Neural crest cell (in vitro differentiated cells): ENCODE measurements around the gene GET4. TPM values are rescaled to one million over a fixed set of nuclear protein-coding genes. Genes with fewer than 3 reads are reported as not detected.

Source experiments
- DNase-seq: peaks from one replicate; pipeline ENCODE4 v3.0.0; 2021; ENCODE audit warnings: low read depth, mixed read lengths, low spot score
- H3K27ac Mint-ChIP-seq: one replicate; pipeline ENCODE4 v1.8.0; 2021; ENCODE audit warnings: mild to moderate bottlenecking, mixed read lengths; ENCODE audit not compliant: unreplicated experiment
- H3K27me3 Mint-ChIP-seq: 2 replicates; pipeline ENCODE4 v1.8.0; 2021; ENCODE audit warnings: low read depth, mild to moderate bottlenecking, mixed read lengths
- H3K36me3 Mint-ChIP-seq: 2 replicates; pipeline ENCODE4 v1.8.0; 2021; ENCODE audit warnings: low read depth, mild to moderate bottlenecking, mixed read lengths
- H3K4me1 Mint-ChIP-seq: 2 replicates; pipeline ENCODE4 v1.8.0; 2021; ENCODE audit warnings: mixed read lengths
- H3K4me3 Mint-ChIP-seq: one replicate; pipeline ENCODE4 v1.8.0; 2021; ENCODE audit warnings: mild to moderate bottlenecking, mixed read lengths
- H3K9me3 Mint-ChIP-seq: 2 replicates; pipeline ENCODE4 v1.8.0; 2021; ENCODE audit warnings: mixed read lengths
- CTCF ChIP-seq: fragments of 200-600 bp; sonication (generic); conservative IDR thresholded peaks from 2 replicates; pipeline ENCODE4 v1.5.0; 2021; ENCODE audit warnings: antibody characterized with exemption, mild to moderate bottlenecking
- total RNA-seq: library from RNA; stranded (reverse); gene quantifications from 2 replicates; pipeline ENCODE4 v1.2.1, GENCODE V29; 2021

Gene GET4
- total RNA-seq, 1 donor from 2014 or later, result 55.2 TPM

GRCh38 chr7:886626-887487, 10.5 kb downstream of the GET4 start:
- no peaks in the 10 kb centered on the region for H3K9me3 Mint-ChIP-seq
- no peaks in the 10 kb centered on the region for H3K36me3 Mint-ChIP-seq
- H3K4me3 Mint-ChIP-seq, result no peak overlapping the region
- H3K27me3 Mint-ChIP-seq, result no peaks in the 10 kb centered on the region
- TF ChIP-seq CTCF, result no peak
- peaks cover 6% of the 10 kb centered on the region for H3K4me1 Mint-ChIP-seq
- no peak for DNase-seq
- no peak overlapping the region for H3K27ac Mint-ChIP-seq

- peaks cover 3% of the 10 kb centered on the region for H3K4me1 Mint-ChIP-seq
- no peak for DNase-seq
- peaks cover 3% of the 10 kb centered on the region for H3K36me3 Mint-ChIP-seq
- no peak overlapping the region for H3K27ac Mint-ChIP-seq
- TF ChIP-seq CTCF, result no peak
- no peaks in the 10 kb centered on the region for H3K9me3 Mint-ChIP-seq
- no peaks in the 10 kb centered on the region for H3K27me3 Mint-ChIP-seq
- no peak overlapping the region for H3K4me3 Mint-ChIP-seq
Observed at GRCh38 chr7:887488-887820, 11.1 kb downstream of the GET4 start.

- DNase-seq, result no peak
Observed at GRCh38 chr7:888081-889024, 12.0 kb downstream of the GET4 start.

GRCh38 chr7:889025-889390, 12.7 kb downstream of the GET4 start:
- no peaks in the 10 kb centered on the region for H3K27me3 Mint-ChIP-seq
- H3K9me3 Mint-ChIP-seq, result no peaks in the 10 kb centered on the region
- no peak for DNase-seq
- peaks cover 7% of the 10 kb centered on the region for H3K36me3 Mint-ChIP-seq
- no peak overlapping the region for H3K4me3 Mint-ChIP-seq
- H3K4me1 Mint-ChIP-seq, result no peaks in the 10 kb centered on the region
- H3K27ac Mint-ChIP-seq, result no peak overlapping the region
- TF ChIP-seq CTCF, result no peak

More at GRCh38 chr7:888081-889024, 12.0 kb downstream of the GET4 start:
- Mint-ChIP-seq H3K4me3 (no peak overlapping the region), H3K27ac (no peak overlapping the region), H3K27me3 (no peaks in the 10 kb centered on the region), H3K36me3 (peaks cover 7% of the 10 kb centered on the region), H3K4me1 (peaks cover under 1% of the 10 kb centered on the region), H3K9me3 (no peaks in the 10 kb centered on the region)
- TF ChIP-seq CTCF, result no peak

- Mint-ChIP-seq H3K27me3 (no peaks in the 10 kb centered on the region), H3K36me3 (peaks cover 7% of the 10 kb centered on the region), H3K9me3 (no peaks in the 10 kb centered on the region), H3K27ac (no peak overlapping the region), H3K4me1 (no peaks in the 10 kb centered on the region), H3K4me3 (no peak overlapping the region)
- TF ChIP-seq CTCF, result no peak
- DNase-seq, result no peak
Observed at GRCh38 chr7:889391-889790, 13.0 kb downstream of the GET4 start.
